Endothelial cell of umbilical vein (primary cell): ENCODE results near the gene SLAMF1. TPM values are rescaled to one million over a fixed set of nuclear protein-coding genes. Genes with fewer than 3 reads are reported as not detected.

Experiments used
- BruUV-seq: library from RNA; stranded (reverse); fragments of 400-500 nt; replicated peaks from 2 replicates; lab custom pipeline; 2021; lab: Mats Ljungman, UMichigan
- CTCF ChIA-PET: fragments of 300-600, 350-600 bp; sonication (Branson Sonifier 250); formaldehyde crosslinking; loops from one replicate; lab custom pipeline; 2021; ENCODE audit warnings: antibody characterized with exemption, inconsistent platforms; lab: Charles Lee
- POLR2A ChIA-PET: fragments of 300-600, 350-600 bp; sonication (Branson Sonifier 250); formaldehyde crosslinking; loops from one replicate; lab custom pipeline; 2021; ENCODE audit warnings: antibody characterized with exemption, inconsistent platforms; lab: Charles Lee
- DNase-seq: peaks from one replicate; pipeline ENCODE4 v3.0.0-alpha.2; 2011; ENCODE audit warnings: low read depth, low spot score
- FAIRE-seq: peaks from 2 replicates; lab custom pipeline; 2011; peaks lifted over from hg19 to GRCh38; lab: Jason Lieb, UNC
- H2AFZ ChIP-seq: 2 replicates; pipeline ENCODE4 v1.6.0; 2012; ENCODE audit warnings: low read depth, low read length, control low read depth, inconsistent platforms
- H3K27ac ChIP-seq: 2 replicates; pipeline ENCODE4 v1.5.1; 2011; ENCODE audit warnings: low read depth, mild to moderate bottlenecking, control low read depth, low read length, moderate library complexity; ENCODE audit not compliant: insufficient read depth
- H3K27me3 ChIP-seq, 2 experiments: 2 replicates each; pipeline versions ENCODE4 v1.6.0 to v1.6.1; 2011; ENCODE audit warnings: low read length in 2 of 2, mixed read lengths in 1 of 2; ENCODE audit not compliant: control insufficient read depth in 2 of 2, insufficient read depth in 2 of 2
- H3K36me3 ChIP-seq, 2 experiments: 2 replicates in 1 of 2; 3 replicates in 1 of 2; pipeline ENCODE4 v1.5.1; 2011; ENCODE audit warnings: low read length in 2 of 2, mild to moderate bottlenecking in 1 of 2, moderate library complexity in 1 of 2; ENCODE audit not compliant: control insufficient read depth in 2 of 2, insufficient read depth in 2 of 2; ENCODE audit errors: extremely low read depth in 1 of 2
- H3K4me1 ChIP-seq: 3 replicates; pipeline ENCODE4 v1.5.1; 2011; ENCODE audit warnings: mild to moderate bottlenecking, low read length; ENCODE audit not compliant: control insufficient read depth, insufficient read depth; ENCODE audit errors: extremely low read depth
- H3K4me2 ChIP-seq: 2 replicates; pipeline ENCODE4 v1.6.1; 2011; ENCODE audit warnings: low read length, control low read depth, mixed read lengths; ENCODE audit not compliant: insufficient read depth
- H3K4me3 ChIP-seq, 3 experiments: fragments of 200-600 bp in 1 of 3; sonication (generic), shearing (Covaris generic) in 1 of 3; replicated peaks in 1 of 3; 2 replicates each; pipeline ENCODE4 v1.5.1; 2011 to 2016; ENCODE audit warnings: control low read depth in 3 of 3, low read length in 3 of 3, mild to moderate bottlenecking in 2 of 3, inconsistent platforms in 1 of 3, low read depth in 1 of 3, moderate library complexity in 1 of 3; ENCODE audit not compliant: insufficient read depth in 1 of 3
- H3K79me2 ChIP-seq: 2 replicates; pipeline ENCODE4 v1.6.0; 2012; ENCODE audit warnings: low read length, inconsistent platforms; ENCODE audit not compliant: control insufficient read depth, insufficient read depth
- H3K9ac ChIP-seq: replicated peaks from 2 replicates; pipeline ENCODE3; 2011; ENCODE audit warnings: low read length, control low read depth; ENCODE audit not compliant: insufficient read depth; ENCODE audit errors: extremely low read depth
- H3K9me1 ChIP-seq: replicated peaks from 3 replicates; pipeline ENCODE4 v1.6.0; 2011; ENCODE audit warnings: mild to moderate bottlenecking, low read length; ENCODE audit not compliant: control insufficient read depth, insufficient read depth; ENCODE audit errors: extremely low read depth
- H3K9me3 ChIP-seq: replicated peaks from 2 replicates; pipeline ENCODE4 v1.5.1; 2012; ENCODE audit warnings: low read length, inconsistent platforms; ENCODE audit not compliant: control insufficient read depth, insufficient read depth
- H4K20me1 ChIP-seq: replicated peaks from 2 replicates; pipeline ENCODE3; 2011; ENCODE audit warnings: mild to moderate bottlenecking, low read length; ENCODE audit not compliant: control insufficient read depth, insufficient read depth; ENCODE audit errors: extremely low read depth
- EZH2 ChIP-seq: IDR thresholded peaks from 2 replicates; pipeline ENCODE4 v1.6.1; 2012; ENCODE audit warnings: borderline replicate concordance, low read depth, mild to moderate bottlenecking, moderate library complexity, low read length, inconsistent platforms; ENCODE audit not compliant: severe bottlenecking
- FOS ChIP-seq: IDR thresholded peaks from 2 replicates; pipeline ENCODE4 v1.6.1; 2011; ENCODE audit warnings: mild to moderate bottlenecking, low read length, moderate library complexity, borderline replicate concordance; ENCODE audit not compliant: insufficient read depth
- GATA2 ChIP-seq: IDR thresholded peaks from 2 replicates; pipeline ENCODE4 v1.7.0; 2011; ENCODE audit warnings: low read depth, mild to moderate bottlenecking, moderate library complexity, mixed read lengths, low read length; ENCODE audit not compliant: insufficient read length, insufficient read depth
- JUN ChIP-seq: IDR thresholded peaks from 2 replicates; pipeline ENCODE4 v1.6.1; 2011; ENCODE audit warnings: borderline replicate concordance, low read depth; ENCODE audit not compliant: insufficient read length, insufficient read depth
- MYC ChIP-seq: IDR thresholded peaks from one replicate; pipeline ENCODE4 v1.6.1; 2011; ENCODE audit warnings: mild to moderate bottlenecking, low read depth, low read length
- POLR2A ChIP-seq: IDR thresholded peaks from 2 replicates; pipeline ENCODE4 v1.6.1; 2012; ENCODE audit warnings: low read depth, mild to moderate bottlenecking, control low read depth, low read length
- POLR2AphosphoS5 ChIP-seq: IDR thresholded peaks from 2 replicates; pipeline ENCODE4 v1.6.1; 2012; ENCODE audit warnings: low read depth, mild to moderate bottlenecking, control low read depth, low read length, moderate library complexity; ENCODE audit not compliant: insufficient read depth
- dilution Hi-C: fragments of 300-500 bp; cut with MboI; formaldehyde crosslinking; loops from one replicate; pipeline ENCODE4 v1.15.0; 2019; ENCODE audit warnings: low sequenced_read_pairs; ENCODE audit not compliant: extremely low pct_ligation_motif_present
- intact Hi-C: fragments of 100-400 bp; cut with micrococcal nuclease; formaldehyde crosslinking; loops from one replicate; pipeline ENCODE4 v1.10.0; 2022
- polyA plus RNA-seq, 4 experiments: library from polyadenylated mRNA; depleted of rRNA in 3 of 4; stranded (reverse) in 3 of 4; unstranded in 1 of 4; fragments of >200 nt; gene quantifications; 2 replicates each; pipeline versions ENCODE4 v1.2.1 to v1.2.3, GENCODE V29; 2011 to 2012; ENCODE audit warnings: missing spikeins in 1 of 4
- total RNA-seq: library from RNA; stranded (reverse); gene quantifications from 2 replicates; pipeline ENCODE4 v1.2.3, GENCODE V29; 2021
- TF ChIP-seq, protein P1 (sequence below): IDR thresholded peaks from 2 replicates; pipeline ENCODE4 v1.6.1; 2011; ENCODE audit not compliant: insufficient read depth, insufficient read length
- TF ChIP-seq, protein P2 (sequence below), 2 donors: IDR thresholded peaks; 1 replicate in 1 of 2; 2 replicates in 1 of 2; pipeline ENCODE4 v1.5.1; 2011; ENCODE audit warnings: low read length in 2 of 2, mild to moderate bottlenecking in 2 of 2, moderate library complexity in 2 of 2, control low read depth in 1 of 2, inconsistent platforms in 1 of 2, low read depth in 1 of 2; ENCODE audit not compliant: insufficient read depth in 1 of 2; ENCODE audit errors: extremely low read depth in 1 of 2

SLAMF1 gene
- total and polyA plus RNA-seq, 2 donors (not counting 3 experiments of a cell fraction or from before 2014, with no cell fraction given) = not detected

- no peaks in the 10 kb centered on the region for H4K20me1 ChIP-seq
- peaks cover 9% of the 10 kb centered on the region for H3K4me1 ChIP-seq
- H3K79me2 ChIP-seq = no peaks in the 10 kb centered on the region
- peaks cover under 1 to 3% of the 10 kb centered on the region in 2 experiments for H3K27me3 ChIP-seq
- dilution Hi-C loops (no loop called here), intact Hi-C loops (no loop called here)
- no peak overlapping the region for H3K4me2 ChIP-seq
- H3K9ac ChIP-seq = no peak overlapping the region
- no peak overlapping the region for H3K27ac ChIP-seq
- no peaks in the 10 kb centered on the region for H3K9me3 ChIP-seq
- ChIA-PET CTCF (no interaction called here), POLR2A (no interaction called here)
- no peak for DNase-seq
- H3K36me3 ChIP-seq = no peaks in the 10 kb centered on the region
- no peak overlapping the region for H2AFZ ChIP-seq
- BruUV-seq = no TSS peak
- H3K4me3 ChIP-seq = no peak overlapping the region
- no peaks in the 10 kb centered on the region for H3K9me1 ChIP-seq
- no peak for FAIRE-seq
- TF ChIP-seq, protein P1, sequence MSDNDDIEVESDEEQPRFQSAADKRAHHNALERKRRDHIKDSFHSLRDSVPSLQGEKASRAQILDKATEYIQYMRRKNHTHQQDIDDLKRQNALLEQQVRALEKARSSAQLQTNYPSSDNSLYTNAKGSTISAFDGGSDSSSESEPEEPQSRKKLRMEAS = no peak
- TF ChIP-seq, protein P2, sequence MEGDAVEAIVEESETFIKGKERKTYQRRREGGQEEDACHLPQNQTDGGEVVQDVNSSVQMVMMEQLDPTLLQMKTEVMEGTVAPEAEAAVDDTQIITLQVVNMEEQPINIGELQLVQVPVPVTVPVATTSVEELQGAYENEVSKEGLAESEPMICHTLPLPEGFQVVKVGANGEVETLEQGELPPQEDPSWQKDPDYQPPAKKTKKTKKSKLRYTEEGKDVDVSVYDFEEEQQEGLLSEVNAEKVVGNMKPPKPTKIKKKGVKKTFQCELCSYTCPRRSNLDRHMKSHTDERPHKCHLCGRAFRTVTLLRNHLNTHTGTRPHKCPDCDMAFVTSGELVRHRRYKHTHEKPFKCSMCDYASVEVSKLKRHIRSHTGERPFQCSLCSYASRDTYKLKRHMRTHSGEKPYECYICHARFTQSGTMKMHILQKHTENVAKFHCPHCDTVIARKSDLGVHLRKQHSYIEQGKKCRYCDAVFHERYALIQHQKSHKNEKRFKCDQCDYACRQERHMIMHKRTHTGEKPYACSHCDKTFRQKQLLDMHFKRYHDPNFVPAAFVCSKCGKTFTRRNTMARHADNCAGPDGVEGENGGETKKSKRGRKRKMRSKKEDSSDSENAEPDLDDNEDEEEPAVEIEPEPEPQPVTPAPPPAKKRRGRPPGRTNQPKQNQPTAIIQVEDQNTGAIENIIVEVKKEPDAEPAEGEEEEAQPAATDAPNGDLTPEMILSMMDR (IDR thresholded peaks at IDR 0.05; ENCODE audit: extremely low read depth in 1 of 2, insufficient read depth in 1 of 2, low read depth in 1 of 2, low read length in 2 of 2) = no peak
- TF ChIP-seq GATA2 (no peak), FOS (no peak), POLR2A (no peak), JUN (no peak), EZH2 (no peak), MYC (no peak), POLR2AphosphoS5 (no peak)
Measured at GRCh38 chr1:160641323-160642280, 5.2 kb downstream of the SLAMF1 start.
